GM21825 (cell line): ENCODE results near the gene MYOF.
A peak's percentile ranks its signal among the peaks of the same experiment; 100 is the strongest.

Experiments used
- ATAC-seq: cut with Tn5 transposase; IDR thresholded peaks from one replicate; pipeline ENCODE4 v1.9.1; 2021; ENCODE audit warnings: mild to moderate bottlenecking, moderate library complexity; ENCODE audit not compliant: unreplicated experiment

MYOF gene

DNA sequence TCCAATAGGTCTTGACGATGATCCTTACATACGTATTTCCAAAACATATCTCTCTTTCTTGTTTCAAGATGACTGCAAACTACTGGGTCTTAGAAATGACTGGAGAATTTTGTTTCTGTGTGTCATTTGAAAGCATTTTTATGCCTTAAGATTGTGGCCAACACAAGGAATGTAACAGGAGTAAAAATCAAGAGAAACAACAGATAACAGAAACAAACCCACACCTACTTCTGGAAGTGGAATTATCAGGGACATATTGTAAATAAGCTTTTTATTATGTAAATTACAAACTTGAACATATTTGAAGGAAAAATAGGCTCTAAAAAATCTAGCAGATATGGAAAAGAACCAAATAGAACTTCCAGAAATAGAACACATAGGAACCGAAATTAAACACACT is 212.9 kb downstream of the MYOF start:
- ATAC-seq: no peak

DNA sequence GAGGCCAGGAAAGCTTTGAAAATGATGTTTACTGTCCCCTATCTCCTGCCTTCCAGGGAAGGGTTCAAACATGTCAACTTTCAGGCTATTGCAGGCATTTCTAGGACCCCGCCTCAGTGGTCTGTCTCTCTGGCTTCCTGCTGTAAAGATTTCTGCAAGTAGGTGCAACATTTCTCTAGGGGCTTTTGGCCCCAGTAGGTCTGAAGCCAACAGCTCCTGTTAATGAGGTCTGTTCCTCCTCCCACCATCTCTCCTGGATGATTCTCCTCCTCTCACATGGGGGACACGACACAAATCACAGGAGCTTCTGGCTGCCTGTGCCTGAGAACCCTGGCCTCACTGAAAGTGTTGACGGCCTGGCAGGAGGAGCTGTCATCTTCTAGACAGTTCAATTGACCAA is 214.1 kb downstream of the MYOF start:
- ATAC-seq: no peak

DNA sequence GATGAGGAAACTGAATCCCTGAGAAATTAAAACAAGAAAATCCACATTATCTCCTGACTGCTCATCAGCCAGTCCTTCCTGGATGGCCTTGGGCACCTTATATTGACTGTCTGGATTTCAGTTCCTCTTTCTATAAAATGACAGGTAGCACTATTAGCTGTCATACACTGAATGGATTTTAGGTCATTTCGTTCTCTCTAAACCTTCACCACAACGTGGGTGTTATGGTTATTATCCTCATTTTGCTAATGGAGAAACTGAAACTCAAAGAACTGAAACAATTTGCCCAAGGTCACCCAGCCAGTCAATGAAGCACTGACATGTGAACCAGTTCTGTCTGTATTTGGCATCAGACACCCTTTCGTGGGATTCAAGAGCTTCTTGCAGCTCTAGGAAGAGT is 214.6 kb downstream of the MYOF start:
- peak; percentile 98 for ATAC-seq

DNA sequence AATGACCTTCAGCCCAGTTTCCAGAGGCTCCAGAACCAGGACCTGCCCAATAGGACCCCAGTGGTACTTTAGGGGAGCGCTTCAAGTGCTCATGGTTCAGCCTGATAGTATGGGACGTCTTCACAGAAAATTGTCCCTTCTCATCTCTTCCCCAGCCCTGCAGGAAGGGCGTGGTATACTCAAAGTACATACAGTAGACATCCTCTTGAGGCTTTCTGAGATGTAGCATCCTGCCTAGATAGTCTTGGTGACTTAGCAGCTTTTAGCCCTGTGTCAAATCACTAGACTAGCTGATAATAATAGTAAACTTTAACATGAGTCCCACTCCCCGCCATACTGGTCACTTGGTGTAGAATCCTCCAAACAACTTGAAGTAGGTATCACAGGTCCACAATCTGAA is 215.3 kb downstream of the MYOF start:
- no peak for ATAC-seq

DNA sequence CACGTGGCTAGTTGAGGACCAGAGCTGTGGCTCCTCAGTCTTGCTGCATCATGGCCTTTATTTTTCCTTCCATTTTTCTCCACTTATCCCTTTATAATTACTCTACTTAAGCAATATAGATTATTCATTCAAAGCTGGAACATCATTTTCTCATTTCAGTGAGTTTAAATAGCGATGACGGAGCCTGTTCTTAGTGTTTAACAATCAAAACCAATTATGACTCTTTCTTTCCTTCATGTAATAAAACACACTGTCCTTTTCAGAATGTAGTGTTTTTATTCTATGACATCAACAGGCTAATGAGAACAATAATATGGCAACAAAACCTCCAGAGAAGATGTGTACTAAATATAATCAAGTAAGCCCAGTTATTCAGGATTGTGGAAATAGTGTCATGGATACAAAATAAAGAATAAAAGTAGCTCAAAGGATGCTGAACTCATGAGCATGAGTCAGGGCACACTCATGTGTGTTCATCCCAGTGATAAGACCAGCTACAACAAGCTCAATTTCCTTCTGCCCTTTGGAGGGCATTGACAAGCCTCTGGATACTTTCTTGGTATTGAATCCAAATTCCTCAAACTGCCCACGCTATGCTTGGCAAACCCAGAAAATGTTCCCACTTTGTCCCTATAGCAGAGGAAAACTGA is 220.0 kb downstream of the MYOF start:
- ATAC-seq: no peak

DNA sequence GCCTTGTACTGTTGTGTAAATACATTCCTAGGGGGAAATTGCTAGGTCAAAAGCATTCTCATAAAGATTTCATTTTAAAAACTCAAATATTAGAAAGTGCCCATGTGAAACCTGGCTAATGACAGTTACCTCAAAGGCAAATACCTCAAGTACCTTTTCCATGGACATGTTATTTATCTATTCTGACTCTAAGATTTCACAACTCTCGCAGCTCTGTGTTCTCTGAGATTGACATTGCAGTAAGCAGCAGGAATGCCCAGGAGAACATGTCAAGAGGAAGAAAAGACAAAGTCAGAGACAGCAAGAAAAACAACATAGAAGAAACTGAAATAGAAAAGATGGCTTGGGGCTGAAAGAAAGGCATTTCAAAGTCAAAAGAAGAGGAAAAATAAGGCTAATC is 221.0 kb downstream of the MYOF start:
- no peak for ATAC-seq

DNA sequence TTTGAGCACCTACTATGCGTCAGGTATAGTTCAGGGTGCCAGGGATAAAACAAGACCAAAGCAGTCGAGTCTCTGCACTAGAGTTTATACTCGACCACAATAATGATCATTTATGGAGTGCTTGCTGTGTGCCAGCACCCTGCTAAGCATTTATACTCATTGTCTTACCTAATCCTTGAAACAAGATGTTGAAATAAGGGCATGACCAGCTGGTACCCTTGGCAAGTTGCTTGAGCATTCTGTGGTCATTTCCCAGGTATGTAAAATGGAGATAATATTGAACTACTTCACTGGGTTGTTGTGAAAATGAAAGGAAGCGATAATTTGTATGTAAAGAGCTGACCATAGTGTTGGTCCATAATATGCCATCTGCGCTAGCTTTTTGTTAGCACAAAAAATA is 223.0 kb downstream of the MYOF start:
- no peak for ATAC-seq
